ENCODE data around the gene THAP4. TPM values are rescaled to one million over a fixed set of nuclear protein-coding genes. Genes with fewer than 3 reads are reported as not detected.
A peak's percentile ranks its signal among the peaks of the same experiment; 100 is the strongest.

THAP4 gene
- total and polyA plus RNA-seq, 2 of the 13 experiments (the other 11 are each of a cell fraction or from before 2014, with no cell fraction given), result 59.7 to 75.7 TPM

- TF ChIP-seq, protein P1, sequence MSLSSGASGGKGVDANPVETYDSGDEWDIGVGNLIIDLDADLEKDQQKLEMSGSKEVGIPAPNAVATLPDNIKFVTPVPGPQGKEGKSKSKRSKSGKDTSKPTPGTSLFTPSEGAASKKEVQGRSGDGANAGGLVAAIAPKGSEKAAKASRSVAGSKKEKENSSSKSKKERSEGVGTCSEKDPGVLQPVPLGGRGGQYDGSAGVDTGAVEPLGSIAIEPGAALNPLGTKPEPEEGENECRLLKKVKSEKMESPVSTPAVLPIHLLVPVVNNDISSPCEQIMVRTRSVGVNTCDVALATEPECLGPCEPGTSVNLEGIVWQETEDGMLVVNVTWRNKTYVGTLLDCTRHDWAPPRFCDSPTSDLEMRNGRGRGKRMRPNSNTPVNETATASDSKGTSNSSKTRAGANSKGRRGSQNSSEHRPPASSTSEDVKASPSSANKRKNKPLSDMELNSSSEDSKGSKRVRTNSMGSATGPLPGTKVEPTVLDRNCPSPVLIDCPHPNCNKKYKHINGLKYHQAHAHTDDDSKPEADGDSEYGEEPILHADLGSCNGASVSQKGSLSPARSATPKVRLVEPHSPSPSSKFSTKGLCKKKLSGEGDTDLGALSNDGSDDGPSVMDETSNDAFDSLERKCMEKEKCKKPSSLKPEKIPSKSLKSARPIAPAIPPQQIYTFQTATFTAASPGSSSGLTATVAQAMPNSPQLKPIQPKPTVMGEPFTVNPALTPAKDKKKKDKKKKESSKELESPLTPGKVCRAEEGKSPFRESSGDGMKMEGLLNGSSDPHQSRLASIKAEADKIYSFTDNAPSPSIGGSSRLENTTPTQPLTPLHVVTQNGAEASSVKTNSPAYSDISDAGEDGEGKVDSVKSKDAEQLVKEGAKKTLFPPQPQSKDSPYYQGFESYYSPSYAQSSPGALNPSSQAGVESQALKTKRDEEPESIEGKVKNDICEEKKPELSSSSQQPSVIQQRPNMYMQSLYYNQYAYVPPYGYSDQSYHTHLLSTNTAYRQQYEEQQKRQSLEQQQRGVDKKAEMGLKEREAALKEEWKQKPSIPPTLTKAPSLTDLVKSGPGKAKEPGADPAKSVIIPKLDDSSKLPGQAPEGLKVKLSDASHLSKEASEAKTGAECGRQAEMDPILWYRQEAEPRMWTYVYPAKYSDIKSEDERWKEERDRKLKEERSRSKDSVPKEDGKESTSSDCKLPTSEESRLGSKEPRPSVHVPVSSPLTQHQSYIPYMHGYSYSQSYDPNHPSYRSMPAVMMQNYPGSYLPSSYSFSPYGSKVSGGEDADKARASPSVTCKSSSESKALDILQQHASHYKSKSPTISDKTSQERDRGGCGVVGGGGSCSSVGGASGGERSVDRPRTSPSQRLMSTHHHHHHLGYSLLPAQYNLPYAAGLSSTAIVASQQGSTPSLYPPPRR (CRISPR knock-in tag; IDR thresholded peaks at IDR 0.05; ENCODE audit: borderline replicate concordance), result no peak
- TF ChIP-seq, protein P2, sequence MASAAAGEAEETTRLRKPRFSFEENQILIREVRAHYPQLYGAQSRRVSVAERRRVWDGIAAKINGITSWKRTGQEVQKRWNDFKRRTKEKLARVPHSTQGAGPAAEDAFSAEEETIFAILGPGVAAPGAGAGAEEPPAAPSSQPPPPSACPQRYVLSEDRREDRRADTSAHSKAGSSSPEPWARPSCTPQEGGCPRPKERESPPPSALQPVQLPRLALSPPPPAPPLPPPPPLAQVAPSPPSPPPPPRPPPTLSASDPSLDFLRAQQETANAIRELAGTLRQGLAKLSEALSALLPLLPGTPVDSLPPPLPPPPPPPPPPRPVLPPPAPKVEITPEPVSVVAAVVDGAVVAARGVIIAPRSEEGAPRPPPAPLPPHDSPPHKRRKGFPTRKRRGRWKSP (CRISPR knock-in tag; IDR thresholded peaks at IDR 0.05), result no peak
- TF ChIP-seq NBN (conservative IDR thresholded peaks at IDR 0.05) (no peak), AKAP8 (CRISPR knock-in tag; IDR thresholded peaks at IDR 0.05) (0 out of 2 replicates have a peak, but pooled peaks have one; percentile 5), HES4 (CRISPR knock-in tag; IDR thresholded peaks at IDR 0.05; ENCODE audit: borderline replicate concordance) (0 out of 2 replicates have a peak, but pooled peaks have one; percentile 16), BRD4 (CRISPR knock-in tag; IDR thresholded peaks at IDR 0.05) (no peak), ZNF878 (CRISPR knock-in tag; IDR thresholded peaks at IDR 0.05) (no peak), MEIS1 (CRISPR knock-in tag; IDR thresholded peaks at IDR 0.05; ENCODE audit: borderline replicate concordance) (0 out of 2 replicates have a peak, but pooled peaks have one; percentile 18), PCBP2 (optimal IDR thresholded peaks at IDR 0.05; ENCODE audit: low read depth, low read length, poor library complexity, severe bottlenecking) (peak; percentile 44)
These were observed 61.2 kb downstream of the THAP4 start (continued) for GRCh38 chr2:241575624-241576292.
